ENCODE results near the gene DUSP7.

GRCh38 chr3:52050571-52050970, 5.8 kb downstream of the DUSP7 start:
- TF ChIP-seq CTCF (IDR thresholded peaks at IDR 0.05) (no peak), POLR2AphosphoS5 (IDR thresholded peaks at IDR 0.05) (no peak), POLR2A (IDR thresholded peaks at IDR 0.05) (no peak), EP300 (IDR thresholded peaks at IDR 0.05) (no peak)
